Left lung (tissue), 10 donors: ENCODE results near the gene IFT88. TPM values are rescaled to one million over a fixed set of nuclear protein-coding genes. Genes with fewer than 3 reads are reported as not detected.

Source experiments
- ATAC-seq: fragments of 200-7000 bp; cut with Tn5 transposase; one replicate; pipeline ENCODE4 v1.9.1; 2020; ENCODE audit warnings: moderate library complexity
- DNase-seq, 4 donors: peaks; one replicate each; pipeline ENCODE4 v3.0.0-alpha.2; 2013 to 2020
- H3K27ac ChIP-seq, 2 donors: fragments of 200-600 bp; sonication (generic) in 1 of 2; one replicate each; pipeline versions ENCODE4 v1.5.0 to v1.8.0; 2020 to 2021
- H3K27me3 ChIP-seq, 2 donors: fragments of 200-600 bp; sonication (generic) in 1 of 2; one replicate each; pipeline versions ENCODE4 v1.5.0 to v1.8.0; 2020 to 2021
- H3K36me3 ChIP-seq, 2 donors: fragments of 200-600 bp; sonication (generic) in 1 of 2; one replicate each; pipeline versions ENCODE4 v1.5.0 to v1.8.0; 2020 to 2021
- H3K4me1 ChIP-seq, 2 donors: fragments of 200-600 bp; one replicate each; pipeline ENCODE4 v1.8.0; 2021
- H3K4me3 ChIP-seq, 2 donors: fragments of 200-600 bp; sonication (generic) in 1 of 2; one replicate each; pipeline versions ENCODE4 v1.5.0 to v1.8.0; 2020 to 2021; ENCODE audit warnings: mild to moderate bottlenecking in 1 of 2
- H3K9me3 ChIP-seq, 2 donors: fragments of 200-600 bp; sonication (generic) in 1 of 2; one replicate each; pipeline versions ENCODE4 v1.5.0 to v1.8.0; 2020 to 2021
- intact Hi-C, 2 donors: fragments of 100-400 bp; cut with DNase I; formaldehyde crosslinking; loops; one replicate each; pipeline versions ENCODE4 v1.11.2 to v1.14.2; 2022
- polyA plus RNA-seq, 6 donors: library from polyadenylated mRNA; unstranded; fragments of 120-200 nt; gene quantifications; one replicate each; pipeline ENCODE4 v1.2.1, GENCODE V29; 2013; ENCODE audit not compliant: insufficient read length in 6 of 6
- total RNA-seq, 2 donors: library from RNA; stranded (reverse); fragmentation: NEBNext Ultra II Directional; extraction: Animal tissue kit (Norgen Biotek cat#: 25700); gene quantifications; one replicate each; pipeline ENCODE4 v1.2.1, GENCODE V29; 2021
- TF ChIP-seq, protein P1 (sequence below), 2 donors: fragments of 200-600 bp; sonication (generic) in 1 of 2; IDR thresholded peaks; one replicate each; pipeline versions ENCODE4 v1.5.0 to v1.8.0; 2021; ENCODE audit warnings: antibody characterized with exemption in 2 of 2
- donor health status: DM: no; HTN: yes; CAD: no.
- donor health status: DM: no; HTN: no; CAD: no.

IFT88 gene
- total and polyA plus RNA-seq, 8 donors, result 13.5 to 37.9 (median 35.8) TPM

DNA sequence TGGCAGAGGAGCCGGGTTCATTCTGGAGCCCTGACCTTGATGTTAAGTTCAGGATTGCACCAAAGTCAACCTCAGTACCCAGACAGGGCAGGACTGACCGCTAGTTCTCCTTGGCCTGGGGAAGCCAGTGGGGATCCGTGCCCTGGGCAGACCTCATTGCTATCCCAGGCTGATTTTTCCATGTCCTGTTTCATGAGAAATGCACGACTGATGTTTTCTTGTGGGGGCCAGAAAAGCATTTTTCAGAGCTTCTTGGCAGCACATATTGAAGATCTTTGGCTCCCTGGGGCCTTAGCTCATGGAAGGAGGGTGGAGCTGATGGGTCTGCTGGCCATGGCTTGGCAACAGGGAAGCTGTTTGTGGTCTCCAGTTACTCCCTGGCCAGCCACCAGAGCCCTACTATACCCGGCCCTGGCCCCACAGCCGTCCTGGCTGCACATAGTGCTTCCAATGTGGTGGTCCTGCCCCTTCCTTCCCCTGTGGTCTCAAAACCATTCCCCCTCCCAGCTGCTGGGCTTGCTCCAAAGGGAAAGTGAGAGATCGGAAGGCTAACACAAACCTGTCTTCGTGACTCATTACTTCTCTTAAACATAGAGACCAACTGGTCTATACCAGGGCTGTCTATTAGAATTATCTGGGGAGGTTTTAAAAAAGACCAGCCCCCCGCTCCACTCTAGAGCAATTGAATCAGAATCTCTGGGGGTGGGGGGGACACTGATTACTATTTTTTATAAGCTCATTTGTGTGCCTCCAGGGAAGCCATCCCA is 147.8 kb downstream of the IFT88 start:
- ATAC-seq, result peak; percentile 44

DNA sequence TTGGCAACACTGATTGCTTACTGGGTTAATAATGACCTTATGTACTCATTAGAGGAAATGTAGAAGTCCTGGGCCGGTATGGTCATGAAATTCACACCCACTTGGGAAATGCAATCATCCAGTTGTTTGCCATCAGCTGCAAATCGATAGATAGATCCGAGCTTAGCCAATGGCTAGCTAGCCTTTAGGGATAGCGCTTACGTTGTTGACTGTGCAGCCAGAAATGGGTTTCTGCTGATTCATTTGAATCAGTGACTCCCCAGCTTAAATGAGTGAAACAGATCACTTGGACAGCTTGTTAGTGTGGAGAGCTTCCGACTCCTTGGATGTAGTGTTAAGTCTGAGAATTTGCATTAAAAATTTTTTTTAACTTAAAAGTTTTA is 148.4 kb downstream of the IFT88 start:
- no peak for ATAC-seq
- no peak overlapping the region for H3K27ac ChIP-seq
- intact Hi-C loops, result loop anchor here in 1 of 2 donors (10.0 kb wide), 1 partner anchor 209 kb away; no protein-coding TSS in a partner anchor

More for the DNA sequence above, 147.8 kb downstream of the IFT88 start:
- Histone ChIP-seq H3K27me3 (peaks cover 0 to 8% of the 10 kb centered on the region in 2 donors), H3K9me3 (no peaks in the 10 kb centered on the region), H3K27ac (peak overlapping the region in 1 of 2 donors; percentile 65), H3K4me3 (no peak overlapping the region), H3K4me1 (peaks cover 6 to 11% of the 10 kb centered on the region in 2 donors), H3K36me3 (no peaks in the 10 kb centered on the region)
- TF ChIP-seq, protein P1, sequence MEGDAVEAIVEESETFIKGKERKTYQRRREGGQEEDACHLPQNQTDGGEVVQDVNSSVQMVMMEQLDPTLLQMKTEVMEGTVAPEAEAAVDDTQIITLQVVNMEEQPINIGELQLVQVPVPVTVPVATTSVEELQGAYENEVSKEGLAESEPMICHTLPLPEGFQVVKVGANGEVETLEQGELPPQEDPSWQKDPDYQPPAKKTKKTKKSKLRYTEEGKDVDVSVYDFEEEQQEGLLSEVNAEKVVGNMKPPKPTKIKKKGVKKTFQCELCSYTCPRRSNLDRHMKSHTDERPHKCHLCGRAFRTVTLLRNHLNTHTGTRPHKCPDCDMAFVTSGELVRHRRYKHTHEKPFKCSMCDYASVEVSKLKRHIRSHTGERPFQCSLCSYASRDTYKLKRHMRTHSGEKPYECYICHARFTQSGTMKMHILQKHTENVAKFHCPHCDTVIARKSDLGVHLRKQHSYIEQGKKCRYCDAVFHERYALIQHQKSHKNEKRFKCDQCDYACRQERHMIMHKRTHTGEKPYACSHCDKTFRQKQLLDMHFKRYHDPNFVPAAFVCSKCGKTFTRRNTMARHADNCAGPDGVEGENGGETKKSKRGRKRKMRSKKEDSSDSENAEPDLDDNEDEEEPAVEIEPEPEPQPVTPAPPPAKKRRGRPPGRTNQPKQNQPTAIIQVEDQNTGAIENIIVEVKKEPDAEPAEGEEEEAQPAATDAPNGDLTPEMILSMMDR (IDR thresholded peaks at IDR 0.05), result no peak
- intact Hi-C loops, result loop anchor here in 1 of 2 donors (10.0 kb wide), 1 partner anchor 210 kb away; no protein-coding TSS in a partner anchor
- peak in 3 of 4 donors; percentile 27 to 64 (median 43) for DNase-seq

DNA sequence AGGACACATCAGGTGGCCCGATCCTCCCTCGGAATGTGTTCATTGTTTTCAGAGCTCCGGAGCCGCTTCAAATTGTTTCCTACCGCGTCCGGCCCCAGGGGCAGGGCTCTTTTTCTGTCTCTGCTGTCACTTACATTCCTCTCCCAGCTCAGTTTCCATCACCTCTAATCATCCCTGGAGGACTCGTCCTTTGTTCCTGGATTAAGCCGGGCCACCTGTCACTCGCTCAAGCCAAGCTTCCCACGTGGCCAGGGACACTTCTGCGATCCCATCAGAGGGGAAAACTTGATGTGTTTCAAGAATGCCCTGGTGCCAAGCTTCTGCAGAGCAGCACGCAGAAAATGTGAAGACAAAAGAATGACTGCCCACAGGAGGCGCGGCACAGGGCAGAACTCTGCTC is 150.0 kb downstream of the IFT88 start:
- Histone ChIP-seq H3K9me3 (no peaks in the 10 kb centered on the region), H3K36me3 (no peaks in the 10 kb centered on the region), H3K4me1 (peaks cover 13 to 20% of the 10 kb centered on the region in 2 donors), H3K4me3 (no peak overlapping the region), H3K27ac (no peak overlapping the region), H3K27me3 (peaks cover 10 to 30% of the 10 kb centered on the region in 2 donors)
- TF ChIP-seq, protein P1 (IDR thresholded peaks at IDR 0.05), result no peak
- intact Hi-C loops, result loop anchor here in 1 of 2 donors (10.0 kb wide), 1 partner anchor 208 kb away; no protein-coding TSS in a partner anchor
- no peak for ATAC-seq
- DNase-seq, result no peak

More for the DNA sequence above, 148.4 kb downstream of the IFT88 start:
- TF ChIP-seq, protein P1 (IDR thresholded peaks at IDR 0.05), result no peak
- Histone ChIP-seq H3K27me3 (peaks cover 0 to 14% of the 10 kb centered on the region in 2 donors), H3K9me3 (no peaks in the 10 kb centered on the region), H3K36me3 (no peaks in the 10 kb centered on the region), H3K4me3 (no peak overlapping the region), H3K4me1 (peaks cover 6 to 11% of the 10 kb centered on the region in 2 donors)
- no peak for DNase-seq

DNA sequence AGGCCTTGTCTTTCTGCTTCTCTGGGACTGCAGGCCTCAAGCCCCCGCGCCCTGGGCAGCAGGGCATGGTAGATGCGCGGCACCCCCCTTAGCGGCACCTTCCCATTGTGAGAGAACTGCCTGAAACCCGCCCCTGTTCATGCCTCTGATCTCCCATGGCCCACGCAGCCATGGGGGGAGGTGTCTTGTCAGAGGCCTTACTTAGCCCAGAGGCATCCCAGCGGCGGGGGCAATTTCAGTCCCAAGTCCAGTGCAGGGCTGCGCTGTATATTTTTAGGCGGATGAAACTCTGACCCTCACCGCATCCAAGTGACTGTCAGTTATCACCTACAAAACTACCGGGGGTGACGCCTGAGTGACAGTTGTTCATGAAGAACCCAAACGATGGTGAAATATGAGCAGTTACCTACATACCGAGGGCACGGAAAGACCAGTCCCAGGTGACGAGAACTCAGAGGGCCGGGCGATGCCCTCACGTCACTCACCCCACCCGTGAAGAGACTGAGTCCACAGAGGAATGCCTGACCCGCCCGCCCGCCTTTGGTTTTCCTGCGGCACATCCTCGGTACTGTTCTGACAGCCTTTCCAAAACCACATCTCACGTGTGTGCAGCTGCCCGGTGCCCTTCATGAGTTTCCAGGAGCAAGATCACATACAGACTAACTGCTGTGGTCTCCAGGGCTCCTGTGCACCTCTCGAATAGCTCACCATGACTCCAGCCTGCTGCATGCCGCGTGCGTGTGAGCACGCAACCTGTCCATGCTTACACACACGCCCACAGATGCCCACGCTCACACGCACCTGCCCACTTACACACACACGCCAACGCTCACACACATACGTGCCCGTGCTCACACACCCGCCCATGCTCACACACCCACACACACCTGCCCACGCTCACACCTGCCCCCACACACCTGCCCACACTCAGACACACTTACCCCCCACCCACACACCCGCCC is 150.9 kb downstream of the IFT88 start:
- H3K9me3 ChIP-seq, result no peaks in the 10 kb centered on the region
- H3K27ac ChIP-seq, result no peak overlapping the region
- H3K36me3 ChIP-seq, result no peaks in the 10 kb centered on the region
- no peak for DNase-seq
- no peak for ATAC-seq
- TF ChIP-seq, protein P1 (IDR thresholded peaks at IDR 0.05), result no peak
- H3K4me3 ChIP-seq, result no peak overlapping the region
- intact Hi-C loops, result loop anchor here in 1 of 2 donors (10.0 kb wide), 1 partner anchor 207 kb away; no protein-coding TSS in a partner anchor
- H3K27me3 ChIP-seq, result peaks cover 10 to 39% of the 10 kb centered on the region in 2 donors
- peaks cover 14 to 15% of the 10 kb centered on the region in 2 donors for H3K4me1 ChIP-seq
